NCI-H2171 treated with DMSO at 0.1 percent for 48 hours (cell line): ENCODE results near the gene PER2.

Source experiments
- DNase-seq: peaks from one replicate; lab custom pipeline; 2025; lab: John Stamatoyannopoulos, UW

PER2 gene

GRCh38 chr2:238308177-238308576, 19.8 kb upstream of the PER2 start:
- DNase-seq, result no peak

GRCh38 chr2:238306672-238306998, 18.2 kb upstream of the PER2 start:
- DNase-seq, result no peak

GRCh38 chr2:238305965-238306671, 17.7 kb upstream of the PER2 start:
- DNase-seq, result no peak

GRCh38 chr2:238305092-238305862, 16.9 kb upstream of the PER2 start:
- DNase-seq, result no peak

GRCh38 chr2:238304116-238304515, 15.7 kb upstream of the PER2 start:
- DNase-seq, result no peak

GRCh38 chr2:238302751-238303150, 14.3 kb upstream of the PER2 start:
- no peak for DNase-seq

- DNase-seq, result no peak
These were observed 13.7 kb upstream of the PER2 start for GRCh38 chr2:238302087-238302486.

GRCh38 chr2:238299803-238300202, 11.4 kb upstream of the PER2 start:
- DNase-seq, result no peak

- DNase-seq, result no peak
These were observed 8.4 kb upstream of the PER2 start for GRCh38 chr2:238296638-238297457.

GRCh38 chr2:238295144-238296112, 7.0 kb upstream of the PER2 start:
- no peak for DNase-seq

- no peak for DNase-seq
These were observed 6.2 kb upstream of the PER2 start for GRCh38 chr2:238294393-238295143.

GRCh38 chr2:238294046-238294392, 5.6 kb upstream of the PER2 start:
- no peak for DNase-seq

GRCh38 chr2:238291550-238292281, 3.3 kb upstream of the PER2 start:
- no peak for DNase-seq

- DNase-seq, result no peak
These were observed 2.5 kb upstream of the PER2 start for GRCh38 chr2:238290715-238291549.

GRCh38 chr2:238290091-238290509, 1.7 kb upstream of the PER2 start:
- DNase-seq, result peak; percentile 67

- no peak for DNase-seq
These were observed 1.2 kb upstream of the PER2 start for GRCh38 chr2:238289574-238289973.

- DNase-seq, result peak; percentile 90
These were observed 502 bp upstream of the PER2 start for GRCh38 chr2:238288650-238289573.
